Kidney epithelial cell (primary cell): Measurements from ENCODE around the gene F2RL3. TPM values are rescaled to one million over a fixed set of nuclear protein-coding genes. Genes with fewer than 3 reads are reported as not detected.

Experiments used
- DNase-seq: peaks from one replicate; pipeline ENCODE4 v3.0.0-alpha.2; 2010; ENCODE audit warnings: low read depth
- H3K27me3 ChIP-seq: 2 replicates; pipeline ENCODE4 v1.6.0; 2011; ENCODE audit warnings: low read length; ENCODE audit not compliant: control insufficient read depth, insufficient read depth
- H3K36me3 ChIP-seq: 2 replicates; pipeline ENCODE4 v1.5.1; 2011; ENCODE audit warnings: low read length; ENCODE audit not compliant: control insufficient read depth, insufficient read depth
- H3K4me3 ChIP-seq: 2 replicates; pipeline ENCODE4 v1.5.1; 2011; ENCODE audit warnings: low read depth, mild to moderate bottlenecking, control low read depth, low read length
- total RNA-seq: library from RNA; depleted of rRNA; stranded (reverse); fragments of >200 nt; gene quantifications from 2 replicates; pipeline ENCODE4 v1.2.3, GENCODE V29; 2015
- TF ChIP-seq, protein P1 (sequence below): IDR thresholded peaks from 2 replicates; pipeline ENCODE4 v1.5.1; 2011; ENCODE audit warnings: mild to moderate bottlenecking, moderate library complexity, low read length, control low read depth, inconsistent platforms; ENCODE audit not compliant: insufficient read depth, poor library complexity, severe bottlenecking

Gene F2RL3
- total RNA-seq, 1 donor from 2014 or later, result 0.88 TPM

- no peak overlapping the region for H3K4me3 ChIP-seq
- no peak for DNase-seq
- no peaks in the 10 kb centered on the region for H3K27me3 ChIP-seq
- TF ChIP-seq, protein P1, sequence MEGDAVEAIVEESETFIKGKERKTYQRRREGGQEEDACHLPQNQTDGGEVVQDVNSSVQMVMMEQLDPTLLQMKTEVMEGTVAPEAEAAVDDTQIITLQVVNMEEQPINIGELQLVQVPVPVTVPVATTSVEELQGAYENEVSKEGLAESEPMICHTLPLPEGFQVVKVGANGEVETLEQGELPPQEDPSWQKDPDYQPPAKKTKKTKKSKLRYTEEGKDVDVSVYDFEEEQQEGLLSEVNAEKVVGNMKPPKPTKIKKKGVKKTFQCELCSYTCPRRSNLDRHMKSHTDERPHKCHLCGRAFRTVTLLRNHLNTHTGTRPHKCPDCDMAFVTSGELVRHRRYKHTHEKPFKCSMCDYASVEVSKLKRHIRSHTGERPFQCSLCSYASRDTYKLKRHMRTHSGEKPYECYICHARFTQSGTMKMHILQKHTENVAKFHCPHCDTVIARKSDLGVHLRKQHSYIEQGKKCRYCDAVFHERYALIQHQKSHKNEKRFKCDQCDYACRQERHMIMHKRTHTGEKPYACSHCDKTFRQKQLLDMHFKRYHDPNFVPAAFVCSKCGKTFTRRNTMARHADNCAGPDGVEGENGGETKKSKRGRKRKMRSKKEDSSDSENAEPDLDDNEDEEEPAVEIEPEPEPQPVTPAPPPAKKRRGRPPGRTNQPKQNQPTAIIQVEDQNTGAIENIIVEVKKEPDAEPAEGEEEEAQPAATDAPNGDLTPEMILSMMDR, result no peak
- no peaks in the 10 kb centered on the region for H3K36me3 ChIP-seq
These were observed 51.8 kb downstream of the F2RL3 start for GRCh38 chr19:16940626-16941025.

Other genes starting within 250 kb of the F2RL3 start
- 90.5 and 90.8 TPM in 2 replicates for gene SMIM7, start 228.9 kb upstream of the F2RL3 start, total RNA-seq
- gene TMEM38A, start 227.9 kb upstream of the F2RL3 start, total RNA-seq, result 2.2 and 4.1 TPM in 2 replicates
- under 0.01 TPM in 1 of 2 replicates, not detected in the other for gene NWD1, start 169.2 kb upstream of the F2RL3 start, total RNA-seq
- gene SIN3B, start 59.6 kb upstream of the F2RL3 start, total RNA-seq, result 36.6 and 43.5 TPM in 2 replicates
- gene CPAMD8, start 137.8 kb downstream of the F2RL3 start, total RNA-seq, result 5.3 and 8.1 TPM in 2 replicates
- 8.1 and 9.9 TPM in 2 replicates for gene HAUS8, start 186.5 kb downstream of the F2RL3 start, total RNA-seq
- 69.4 and 77.8 TPM in 2 replicates for gene MYO9B, start 186.8 kb downstream of the F2RL3 start, total RNA-seq